Measurements from ENCODE around the gene CARS1. TPM values are rescaled to one million over a fixed set of nuclear protein-coding genes. Genes with fewer than 3 reads are reported as not detected.

Gene CARS1
- total and polyA plus RNA-seq, 2 donors (not counting 1 experiment from before 2014, with no cell fraction given), result 31.3 to 49.5 TPM

- H3K27me3 ChIP-seq (replicated peaks in 1 of 4; ENCODE audit: control extremely low read depth in 1 of 4, control insufficient read depth in 3 of 4, insufficient read depth in 4 of 4, low read length in 3 of 4), result no peaks in the 10 kb centered on the region
- ATAC-seq (ENCODE audit: low read depth), result no peak
- H3K36me3 ChIP-seq (replicated peaks in 1 of 2; ENCODE audit: control extremely low read depth in 1 of 2, control insufficient read depth in 1 of 2, extremely low read depth in 1 of 2, insufficient read depth in 2 of 2, low read length in 1 of 2), result peaks cover 0 to 17% of the 10 kb centered on the region in 2 experiments
- ChIA-PET POLR2A (interaction anchor here (1.4 kb wide), 1 partner anchor 15 kb away, joined by 4 read pairs; no protein-coding TSS in a partner anchor), CTCF (interaction anchor here (1.0 to 11.4 kb wide), 6 partner anchors 13 to 517 kb away, joined by 3 to 106 read pairs (median 6); no protein-coding TSS in a partner anchor)
- no peak overlapping the region for H3K4me2 ChIP-seq (replicated peaks; ENCODE audit: low read depth, low read length, poor library complexity, severe bottlenecking)
- Mint-ChIP-seq H3K27ac (peak overlapping the region; percentile 94), H3K9me3 (ENCODE audit: insufficient read depth) (no peaks in the 10 kb centered on the region), H3K27me3 (no peaks in the 10 kb centered on the region), H3K4me1 (peaks cover 48% of the 10 kb centered on the region), H3K4me3 (peak overlapping the region; percentile 64)
- no peak overlapping the region for H2AFZ ChIP-seq (ENCODE audit: insufficient read depth, low read depth, low read length, poor library complexity, severe bottlenecking)
- DNase-seq, result no peak
- intact Hi-C loops (cut with micrococcal nuclease), result loop anchor here (10.0 kb wide), 1 partner anchor 146 kb away; a partner anchor contains a TSS
- no peak overlapping the region for H3K9ac ChIP-seq (ENCODE audit: low read length)
- peaks cover 89% of the 10 kb centered on the region for H4K20me1 ChIP-seq (ENCODE audit: control insufficient read depth, insufficient read depth, low read length, poor library complexity, severe bottlenecking)
- no peaks in the 10 kb centered on the region for H3K9me3 ChIP-seq (ENCODE audit: control extremely low read depth in 1 of 3, control insufficient read depth in 2 of 3, insufficient read depth in 1 of 3, low read length in 2 of 3)
- H3K27ac ChIP-seq (ENCODE audit: low read length in 2 of 2), result no peak overlapping the region
- H3K4me3 ChIP-seq (ENCODE audit: control extremely low read depth in 1 of 5, extremely low read depth in 1 of 5, insufficient read depth in 1 of 5, low read depth in 2 of 5, low read length in 4 of 5), result no peak overlapping the region
- peaks cover 97% of the 10 kb centered on the region for H3K79me2 ChIP-seq (ENCODE audit: control insufficient read depth, insufficient read depth, low read length)
- TF ChIP-seq EZH2 (IDR thresholded peaks at IDR 0.05; ENCODE audit: borderline replicate concordance, insufficient read depth, low read depth, low read length, poor library complexity, severe bottlenecking), result no peak
- no peak for TF ChIP-seq CTCF (IDR thresholded peaks at IDR 0.05)
- H3K4me1 ChIP-seq (ENCODE audit: control insufficient read depth in 2 of 2, insufficient read depth in 2 of 2, low read length in 2 of 2), result peaks cover 15 to 35% of the 10 kb centered on the region in 2 donors
- WGBS (ENCODE audit: insufficient coverage), result 89% methylated on average over 16 of the region's 18 CpGs
These were observed 6.6 kb downstream of the CARS1 start for GRCh38 chr11:3050386-3051195.

Data from B cell (primary cell).